Measurements from ENCODE around the gene TMEM120A.

- TF ChIP-seq POLR2A (IDR thresholded peaks at IDR 0.05), result no peak
- TF ChIP-seq CTCF (IDR thresholded peaks at IDR 0.05), result no peak
These were observed 26.4 kb downstream of the TMEM120A start for GRCh38 chr7:75968012-75968411.

All from esophagus squamous epithelium (tissue), 4 donors.